HCT116 (cell line): ENCODE data around the gene RASGRP2. TPM values are rescaled to one million over a fixed set of nuclear protein-coding genes. Genes with fewer than 3 reads are reported as not detected.

Source experiments
- ATAC-seq: fragments of 200-7000 bp; cut with Tn5 transposase; 2 replicates; pipeline ENCODE4 v1.9.1; 2020; ENCODE audit warnings: mild to moderate bottlenecking, moderate library complexity
- BruUV-seq: library from RNA; stranded (reverse); fragments of 400-500 nt; replicated peaks from 2 replicates; lab custom pipeline; 2021; lab: Mats Ljungman, UMichigan
- CTCF ChIA-PET: fragments of 300-600 bp; sonication (Branson Sonifier 250); formaldehyde crosslinking; loops from one replicate; lab custom pipeline; 2021; ENCODE audit warnings: antibody characterized with exemption; lab: Charles Lee
- POLR2A ChIA-PET: fragments of 300-600, 350-600 bp; sonication (Branson Sonifier 250); formaldehyde crosslinking; loops from one replicate; lab custom pipeline; 2021; ENCODE audit warnings: antibody characterized with exemption; lab: Charles Lee
- RAD21 ChIA-PET, 2 experiments: fragments of 300-600 bp; sonication (Branson Sonifier 250); formaldehyde crosslinking; loops; one replicate each; lab custom pipeline; 2023; ENCODE audit warnings: low total read pairs in 2 of 2; ENCODE audit not compliant: uncharacterized antibody in 2 of 2, unreplicated experiment in 2 of 2, low non-redundant PET in 1 of 2; lab: Charles Lee
- DNase-seq: peaks from one replicate; pipeline ENCODE4 v3.0.0-alpha.2; 2010; ENCODE audit warnings: low read depth, low spot score
- H2AFZ ChIP-seq: fragments of 200-600 bp; shearing (Covaris generic), sonication (generic); 2 replicates; pipeline ENCODE4 v1.6.1; 2017; ENCODE audit warnings: low read depth, mixed run types, mixed read lengths, antibody characterized with exemption, low read length; ENCODE audit not compliant: poor library complexity, severe bottlenecking
- H3K27ac ChIP-seq: 2 replicates; pipeline ENCODE4 v1.5.1; 2012; ENCODE audit warnings: low read depth, low read length
- H3K27me3 ChIP-seq: fragments of 200-600 bp; sonication (generic); 2 replicates; pipeline ENCODE4 v1.6.1; 2016; ENCODE audit warnings: mixed run types, low read length, mixed read lengths; ENCODE audit not compliant: insufficient read depth
- H3K36me3 ChIP-seq, 2 experiments: fragments of 200-500 bp in 1 of 2; fragments of 200-600 bp in 1 of 2; sonication (Bioruptor generic) in 1 of 2; sonication (generic) in 1 of 2; 2 replicates each; pipeline versions ENCODE4 v1.5.1 to v1.6.1; 2014 to 2016; ENCODE audit warnings: low read length in 2 of 2, inconsistent platforms in 1 of 2, mixed read lengths in 1 of 2, mixed run types in 1 of 2; ENCODE audit not compliant: insufficient read depth in 2 of 2, control insufficient read depth in 1 of 2
- H3K4me1 ChIP-seq, 2 experiments: fragments of 200-600 bp in 1 of 2; sonication (generic) in 1 of 2; 2 replicates each; pipeline versions ENCODE4 v1.5.1 to v1.6.1; 2012 to 2017; ENCODE audit warnings: low read length in 2 of 2, inconsistent platforms in 1 of 2, mild to moderate bottlenecking in 1 of 2, mixed read lengths in 1 of 2, mixed run types in 1 of 2, moderate library complexity in 1 of 2; ENCODE audit not compliant: insufficient read depth in 2 of 2, control insufficient read depth in 1 of 2
- H3K4me2 ChIP-seq: fragments of 200-600 bp; sonication (generic); 2 replicates; pipeline ENCODE4 v1.6.1; 2017; ENCODE audit warnings: mixed run types, low read length, mixed read lengths
- H3K4me3 ChIP-seq, 2 experiments: fragments of 200-600 bp in 1 of 2; sonication (generic) in 1 of 2; replicated peaks in 1 of 2; 2 replicates each; pipeline ENCODE4 v1.5.1; 2011 to 2016; ENCODE audit warnings: low read length in 2 of 2, control low read depth in 1 of 2, low read depth in 1 of 2, mild to moderate bottlenecking in 1 of 2, mixed read lengths in 1 of 2, mixed run types in 1 of 2
- H3K79me2 ChIP-seq: fragments of 200-600 bp; sonication (generic); 2 replicates; pipeline ENCODE4 v1.6.1; 2017; ENCODE audit warnings: mild to moderate bottlenecking, mixed run types, low read length, moderate library complexity, mixed read lengths; ENCODE audit not compliant: insufficient read depth
- H3K9ac ChIP-seq: fragments of 200-600 bp; sonication (generic); 2 replicates; pipeline ENCODE4 v1.6.1; 2016; ENCODE audit warnings: low read length, mixed read lengths
- H3K9me2 ChIP-seq: fragments of 200-600 bp; sonication (generic), shearing (Covaris generic); 2 replicates; pipeline ENCODE4 v1.6.1; 2017; ENCODE audit warnings: mixed run types, mild to moderate bottlenecking, moderate library complexity; ENCODE audit not compliant: insufficient read depth
- H3K9me3 ChIP-seq, 2 experiments: fragments of 200-500 bp in 1 of 2; fragments of 200-600 bp in 1 of 2; sonication (Bioruptor generic) in 1 of 2; sonication (generic) in 1 of 2; 2 replicates each; pipeline ENCODE4 v1.6.1; 2014 to 2017; ENCODE audit warnings: low read length in 2 of 2, mixed read lengths in 2 of 2, inconsistent platforms in 1 of 2, low read depth in 1 of 2, mild to moderate bottlenecking in 1 of 2, mixed run types in 1 of 2, moderate library complexity in 1 of 2; ENCODE audit not compliant: control insufficient read depth in 1 of 2, insufficient read depth in 1 of 2
- H4K20me1 ChIP-seq: fragments of 200-600 bp; sonication (generic), shearing (Covaris generic); 2 replicates; pipeline ENCODE4 v1.6.1; 2017; ENCODE audit warnings: mixed run types, mild to moderate bottlenecking, moderate library complexity; ENCODE audit not compliant: insufficient read depth
- CEBPB ChIP-seq: IDR thresholded peaks from 2 replicates; pipeline ENCODE4 v1.6.1; 2012; ENCODE audit warnings: low read depth
- ELF1 ChIP-seq: IDR thresholded peaks from 2 replicates; pipeline ENCODE4 v1.6.1; 2012; ENCODE audit warnings: low read depth, borderline replicate concordance
- EZH2 ChIP-seq: fragments of 200-600 bp; sonication (generic); IDR thresholded peaks from 2 replicates; pipeline ENCODE4 v1.6.1; 2017; ENCODE audit warnings: antibody characterized with exemption, mixed run types
- FOSL1 ChIP-seq: IDR thresholded peaks from 2 replicates; pipeline ENCODE4 v1.6.1; 2012; ENCODE audit warnings: low read depth
- POLR2AphosphoS5 ChIP-seq: IDR thresholded peaks from 2 replicates; pipeline ENCODE4 v1.6.1; 2011; ENCODE audit warnings: mild to moderate bottlenecking, low read depth, low read length, moderate library complexity
- RAD21 ChIP-seq: IDR thresholded peaks from 2 replicates; pipeline ENCODE4 v1.6.1; 2012; ENCODE audit warnings: low read depth, mild to moderate bottlenecking
- SP1 ChIP-seq: IDR thresholded peaks from 2 replicates; pipeline ENCODE4 v1.6.1; 2012; ENCODE audit warnings: low read depth
- TCF7L2 ChIP-seq: IDR thresholded peaks from 2 replicates; pipeline ENCODE4 v1.7.0; 2011; ENCODE audit warnings: borderline replicate concordance, inconsistent platforms; ENCODE audit not compliant: insufficient read depth, insufficient read length; ENCODE audit errors: extremely low read depth
- YY1 ChIP-seq: IDR thresholded peaks from 2 replicates; pipeline ENCODE4 v1.6.1; 2011; ENCODE audit warnings: low read length, low read depth, moderate library complexity, mild to moderate bottlenecking; ENCODE audit not compliant: insufficient replicate concordance; ENCODE audit errors: extremely low read depth
- ZFX ChIP-seq: fragments of 450-650 bp; IDR thresholded peaks from 2 replicates; pipeline ENCODE4 v1.6.1; 2017
- ZNF274 ChIP-seq: fragments of 200-500 bp; sonication (Bioruptor generic); IDR thresholded peaks from 2 replicates; pipeline ENCODE4 v1.6.1; 2014; ENCODE audit warnings: mild to moderate bottlenecking, low read depth, low read length, inconsistent platforms
- intact Hi-C: fragments of 100-400 bp; cut with micrococcal nuclease; formaldehyde crosslinking; loops from 2 replicates; pipeline ENCODE4 v1.10.0; 2022
- total RNA-seq: library from RNA; stranded (reverse); gene quantifications from one replicate; pipeline ENCODE4 v1.2.1, GENCODE V29; 2021; ENCODE audit not compliant: unreplicated experiment
- TF ChIP-seq, protein P1 (sequence below): IDR thresholded peaks from 2 replicates; pipeline ENCODE4 v1.6.1; 2011; ENCODE audit warnings: mild to moderate bottlenecking, low read length, moderate library complexity; ENCODE audit not compliant: insufficient replicate concordance; ENCODE audit errors: extremely low read depth
- TF ChIP-seq, protein P2 (sequence below): IDR thresholded peaks from 2 replicates; pipeline ENCODE4 v1.6.1; 2012
- TF ChIP-seq, protein P3 (sequence below): IDR thresholded peaks from 2 replicates; pipeline ENCODE4 v1.6.1; 2012

RASGRP2 gene
- total RNA-seq, 1 experiment from 2014 or later: 12.8 TPM

DNA sequence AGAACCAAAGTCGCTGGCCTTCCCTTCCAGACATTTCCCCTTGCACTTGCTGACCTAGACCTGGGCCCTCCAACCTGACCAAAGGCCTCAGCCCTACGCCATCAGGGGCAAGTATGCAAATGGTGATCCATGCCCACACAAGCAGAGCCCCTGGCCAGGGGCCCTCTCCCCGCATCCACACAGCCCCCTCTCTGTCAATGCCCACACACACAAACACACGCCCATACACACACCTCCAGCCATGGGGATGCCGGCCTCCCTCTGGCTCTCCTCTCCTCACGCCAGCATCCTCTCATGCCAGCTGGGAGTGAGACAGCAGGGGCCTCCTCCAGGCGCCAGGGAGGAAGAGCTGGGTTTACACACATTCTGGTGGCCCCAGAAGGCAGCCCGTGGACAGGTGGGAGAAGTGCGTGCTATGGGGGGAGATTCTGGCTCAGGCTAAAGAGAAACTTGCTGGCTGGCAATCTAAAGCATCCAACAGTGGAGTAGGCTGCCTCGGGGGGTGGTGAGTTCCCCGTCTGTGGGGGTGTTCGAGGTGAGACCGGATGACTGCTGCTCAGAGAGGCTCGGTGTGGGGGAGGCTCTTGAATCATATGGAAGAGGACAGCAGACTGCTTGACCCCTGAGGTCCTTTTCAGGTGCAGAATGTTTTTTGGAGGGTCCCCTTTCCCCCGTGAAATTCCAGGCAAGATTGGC lies 25.7 kb downstream of the RASGRP2 start:
- intact Hi-C loops: loop anchor here (10.0 kb wide), 1 partner anchor 1213 kb away; the partner anchor contains the start of gene LGALS12
- no TSS peak for BruUV-seq
- Histone ChIP-seq H3K27ac (no peak overlapping the region), H3K9me3 (no peaks in the 10 kb centered on the region), H2AFZ (no peak overlapping the region), H3K79me2 (no peaks in the 10 kb centered on the region), H3K9me2 (no peaks in the 10 kb centered on the region), H3K27me3 (peaks cover 11% of the 10 kb centered on the region; the same call in 1 of the 2 replicates), H3K4me3 (no peak overlapping the region), H4K20me1 (no peaks in the 10 kb centered on the region), H3K36me3 (no peaks in the 10 kb centered on the region), H3K4me1 (peaks cover 0 to 2% of the 10 kb centered on the region in 2 experiments; a peak in 1 of 4 replicates), H3K9ac (no peak overlapping the region), H3K4me2 (no peak overlapping the region)
- RAD21 ChIA-PET: no interaction called here
- ATAC-seq (no peak), DNase-seq (no peak)
- TF ChIP-seq, protein P1, sequence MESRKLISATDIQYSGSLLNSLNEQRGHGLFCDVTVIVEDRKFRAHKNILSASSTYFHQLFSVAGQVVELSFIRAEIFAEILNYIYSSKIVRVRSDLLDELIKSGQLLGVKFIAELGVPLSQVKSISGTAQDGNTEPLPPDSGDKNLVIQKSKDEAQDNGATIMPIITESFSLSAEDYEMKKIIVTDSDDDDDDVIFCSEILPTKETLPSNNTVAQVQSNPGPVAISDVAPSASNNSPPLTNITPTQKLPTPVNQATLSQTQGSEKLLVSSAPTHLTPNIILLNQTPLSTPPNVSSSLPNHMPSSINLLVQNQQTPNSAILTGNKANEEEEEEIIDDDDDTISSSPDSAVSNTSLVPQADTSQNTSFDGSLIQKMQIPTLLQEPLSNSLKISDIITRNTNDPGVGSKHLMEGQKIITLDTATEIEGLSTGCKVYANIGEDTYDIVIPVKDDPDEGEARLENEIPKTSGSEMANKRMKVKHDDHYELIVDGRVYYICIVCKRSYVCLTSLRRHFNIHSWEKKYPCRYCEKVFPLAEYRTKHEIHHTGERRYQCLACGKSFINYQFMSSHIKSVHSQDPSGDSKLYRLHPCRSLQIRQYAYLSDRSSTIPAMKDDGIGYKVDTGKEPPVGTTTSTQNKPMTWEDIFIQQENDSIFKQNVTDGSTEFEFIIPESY: no peak
- TF ChIP-seq POLR2AphosphoS5 (no peak), TCF7L2 (no peak), ELF1 (no peak), EZH2 (no peak), CEBPB (no peak), FOSL1 (no peak), ZNF274 (no peak), ZFX (no peak), RAD21 (no peak), SP1 (no peak), YY1 (no peak)
- TF ChIP-seq, protein P2, sequence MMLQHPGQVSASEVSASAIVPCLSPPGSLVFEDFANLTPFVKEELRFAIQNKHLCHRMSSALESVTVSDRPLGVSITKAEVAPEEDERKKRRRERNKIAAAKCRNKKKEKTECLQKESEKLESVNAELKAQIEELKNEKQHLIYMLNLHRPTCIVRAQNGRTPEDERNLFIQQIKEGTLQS: no peak
- TF ChIP-seq, protein P3, sequence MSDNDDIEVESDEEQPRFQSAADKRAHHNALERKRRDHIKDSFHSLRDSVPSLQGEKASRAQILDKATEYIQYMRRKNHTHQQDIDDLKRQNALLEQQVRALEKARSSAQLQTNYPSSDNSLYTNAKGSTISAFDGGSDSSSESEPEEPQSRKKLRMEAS: no peak
- CTCF ChIA-PET: interaction anchor here (0.6 to 2.1 kb wide), 3 partner anchors 14 to 417 kb away, joined by 3 to 6 read pairs (median 5); no protein-coding TSS in a partner anchor
- POLR2A ChIA-PET: no interaction called here
